DOHH2 (cell line): ENCODE data around the gene ANKRD55.

Experiments used
- EZH2phosphoT487 ChIP-seq: fragments of 200-600 bp; sonication (generic); IDR thresholded peaks from 2 replicates; pipeline ENCODE4 v1.6.1; 2017; ENCODE audit warnings: borderline replicate concordance, mild to moderate bottlenecking, antibody characterized with exemption, low read length, moderate library complexity, mixed read lengths
- TF ChIP-seq, protein P1 (sequence below): fragments of 200-600 bp; sonication (generic); IDR thresholded peaks from one replicate; pipeline ENCODE4 v1.5.1; 2014; ENCODE audit warnings: antibody characterized with exemption, mild to moderate bottlenecking, low read depth, low read length; ENCODE audit not compliant: poor library complexity, severe bottlenecking

DNA sequence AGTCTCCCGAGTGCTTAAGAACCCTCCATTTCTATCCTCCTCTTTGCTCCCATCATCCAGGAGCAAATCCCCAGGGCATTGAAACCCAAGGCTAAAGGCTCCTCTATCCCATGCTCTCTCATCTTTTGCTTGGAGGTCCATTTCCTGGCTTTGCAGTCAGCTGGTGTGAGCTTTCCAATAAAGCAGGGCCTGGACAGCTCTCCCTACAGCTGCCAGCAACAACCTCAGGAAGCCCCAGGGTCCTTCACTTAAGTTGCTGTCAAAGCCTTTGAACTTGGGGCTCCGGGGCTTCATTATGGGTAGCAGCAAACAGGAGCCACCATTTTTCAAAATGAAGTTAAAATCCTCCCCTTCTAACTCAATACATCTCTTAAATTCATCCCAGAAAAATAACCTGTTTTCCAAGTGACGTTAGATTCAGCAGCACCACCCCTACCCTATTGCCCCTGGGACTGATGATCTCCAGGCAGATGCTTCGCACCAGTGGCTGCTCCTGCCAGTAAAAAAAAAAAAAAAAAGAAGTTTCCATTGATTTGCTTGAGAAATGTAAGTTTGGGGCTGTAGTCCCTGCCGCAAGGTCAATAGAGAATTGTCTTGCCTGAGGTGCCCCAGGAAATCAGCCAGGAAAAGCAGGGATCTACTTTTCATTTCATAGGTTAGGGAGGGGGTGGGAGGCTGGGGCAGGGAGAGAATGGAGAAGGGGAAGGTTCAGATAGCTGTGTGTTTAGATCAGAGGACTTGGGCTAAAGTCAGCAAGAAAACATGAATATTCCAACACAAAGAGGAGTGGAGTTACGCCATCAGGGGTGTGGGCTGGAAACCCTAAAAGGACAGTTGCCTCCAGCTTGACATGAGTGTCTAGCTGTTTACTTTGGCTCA, 154.6 kb downstream of the ANKRD55 start:
- TF ChIP-seq, protein P1, sequence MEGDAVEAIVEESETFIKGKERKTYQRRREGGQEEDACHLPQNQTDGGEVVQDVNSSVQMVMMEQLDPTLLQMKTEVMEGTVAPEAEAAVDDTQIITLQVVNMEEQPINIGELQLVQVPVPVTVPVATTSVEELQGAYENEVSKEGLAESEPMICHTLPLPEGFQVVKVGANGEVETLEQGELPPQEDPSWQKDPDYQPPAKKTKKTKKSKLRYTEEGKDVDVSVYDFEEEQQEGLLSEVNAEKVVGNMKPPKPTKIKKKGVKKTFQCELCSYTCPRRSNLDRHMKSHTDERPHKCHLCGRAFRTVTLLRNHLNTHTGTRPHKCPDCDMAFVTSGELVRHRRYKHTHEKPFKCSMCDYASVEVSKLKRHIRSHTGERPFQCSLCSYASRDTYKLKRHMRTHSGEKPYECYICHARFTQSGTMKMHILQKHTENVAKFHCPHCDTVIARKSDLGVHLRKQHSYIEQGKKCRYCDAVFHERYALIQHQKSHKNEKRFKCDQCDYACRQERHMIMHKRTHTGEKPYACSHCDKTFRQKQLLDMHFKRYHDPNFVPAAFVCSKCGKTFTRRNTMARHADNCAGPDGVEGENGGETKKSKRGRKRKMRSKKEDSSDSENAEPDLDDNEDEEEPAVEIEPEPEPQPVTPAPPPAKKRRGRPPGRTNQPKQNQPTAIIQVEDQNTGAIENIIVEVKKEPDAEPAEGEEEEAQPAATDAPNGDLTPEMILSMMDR, result no peak
- TF ChIP-seq EZH2phosphoT487, result no peak
